D341Med (cell line): ENCODE data around the gene GTPBP4.
"Not testable (repeated sequence)": the region's sequence is repeated elsewhere in the genome, so short reads cannot be mapped to it uniquely, and the experiment has no call there.

ENCODE experiments used
- DNase-seq: peaks from one replicate; pipeline ENCODE4 v3.0.0; 2012; ENCODE audit warnings: low spot score

GTPBP4 gene

GRCh38 chr10:1025683-1026082 is 37.4 kb downstream of the GTPBP4 start, which contains the start of gene IDI2:
TSS of gene IDI2 (minus strand) at chr10:1025859. CDS start at chr10:1024723, 1,136 bp downstream.
- no peak for DNase-seq

GRCh38 chr10:1026578-1026977 is 38.3 kb downstream of the GTPBP4 start:
- no peak for DNase-seq

- DNase-seq, result no peak
These were observed 41.6 kb downstream of the GTPBP4 start for GRCh38 chr10:1029838-1030237.

GRCh38 chr10:1033601-1034000 is 45.4 kb downstream of the GTPBP4 start:
- no peak for DNase-seq

- no peak for DNase-seq
These were observed 46.5 kb downstream of the GTPBP4 start for GRCh38 chr10:1034758-1035157.

GRCh38 chr10:1035201-1035600 is 47.0 kb downstream of the GTPBP4 start:
- no peak for DNase-seq

- DNase-seq, result no peak
These were observed 48.1 kb downstream of the GTPBP4 start for GRCh38 chr10:1036341-1036791.

- no peak for DNase-seq
These were observed 48.9 kb downstream of the GTPBP4 start for GRCh38 chr10:1037098-1037497.

- not testable (repeated sequence) for DNase-seq
These were observed 50.5 kb downstream of the GTPBP4 start for GRCh38 chr10:1038769-1039168.

GRCh38 chr10:1040133-1040532 is 51.9 kb downstream of the GTPBP4 start:
- DNase-seq, result no peak

- no peak for DNase-seq
These were observed 53.3 kb downstream of the GTPBP4 start for GRCh38 chr10:1041514-1041913.

- no peak for DNase-seq
These were observed 55.3 kb downstream of the GTPBP4 start for GRCh38 chr10:1043532-1043995.

GRCh38 chr10:1044146-1044545 is 55.9 kb downstream of the GTPBP4 start:
- DNase-seq, result no peak

GRCh38 chr10:1044964-1045363 is 56.7 kb downstream of the GTPBP4 start:
- no peak for DNase-seq

- DNase-seq, result no peak
These were observed 57.2 kb downstream of the GTPBP4 start for GRCh38 chr10:1045415-1045814.

GRCh38 chr10:1047937-1048336 is 59.7 kb downstream of the GTPBP4 start:
- no peak for DNase-seq

GRCh38 chr10:1048349-1048731 is 60.1 kb downstream of the GTPBP4 start:
- peak; percentile 38 for DNase-seq

GRCh38 chr10:1048732-1049424 is 60.6 kb downstream of the GTPBP4 start, which contains the start of gene IDI1:
TSS of gene IDI1 (minus strand) at chr10:1049119. CDS start at chr10:1049003, 116 bp downstream.
- DNase-seq, result peak; percentile 97

GRCh38 chr10:1049425-1049958 is 61.3 kb downstream of the GTPBP4 start:
- DNase-seq, result no peak

GRCh38 chr10:1050145-1050544 is 61.9 kb downstream of the GTPBP4 start:
- DNase-seq, result no peak

GRCh38 chr10:1050554-1050953 is 62.3 kb downstream of the GTPBP4 start:
- no peak for DNase-seq

GRCh38 chr10:1054684-1055083 is 66.5 kb downstream of the GTPBP4 start:
- no peak for DNase-seq

GRCh38 chr10:1056326-1057105 is 68.3 kb downstream of the GTPBP4 start, which contains the start of gene WDR37:
TSS of gene WDR37 (plus strand) at chr10:1056385. CDS start at chr10:1072156, 15,771 bp downstream.
- peak; percentile 98 for DNase-seq
